Stimulated activated CD4-positive, alpha-beta T cell treated with anti-CD3 and anti-CD28 coated beads, TNF-alpha, amount 100 ng/mL, for 48 hours (primary cell): ENCODE results near the gene SLC38A1.
A peak's percentile ranks its signal among the peaks of the same experiment; 100 is the strongest.

Experiments
- DNase-seq, 3 donors: peaks; one replicate each; pipeline ENCODE4 v3.0.0-alpha.2; 2020; ENCODE audit warnings: low read depth in 3 of 3

SLC38A1 gene

GRCh38 chr12:46230983-46231382, 37.9 kb downstream of the SLC38A1 start:
- DNase-seq, result no peak

- DNase-seq, result no peak
These were observed 38.5 kb downstream of the SLC38A1 start for GRCh38 chr12:46230306-46230705.

- DNase-seq, result no peak
These were observed 41.2 kb downstream of the SLC38A1 start for GRCh38 chr12:46227616-46228015.

- no peak for DNase-seq
These were observed 44.5 kb downstream of the SLC38A1 start for GRCh38 chr12:46224386-46224785.

- DNase-seq, result no peak
These were observed 45.8 kb downstream of the SLC38A1 start for GRCh38 chr12:46223047-46223446.

GRCh38 chr12:46222636-46223035, 46.2 kb downstream of the SLC38A1 start:
- DNase-seq, result no peak

GRCh38 chr12:46221255-46222128, 47.4 kb downstream of the SLC38A1 start:
- DNase-seq, result no peak

- peak in 2 of 3 donors; percentile 49 to 51 for DNase-seq
These were observed 48.8 kb downstream of the SLC38A1 start for GRCh38 chr12:46219877-46220655.

- no peak for DNase-seq
These were observed 49.5 kb downstream of the SLC38A1 start for GRCh38 chr12:46219132-46219876.

GRCh38 chr12:46218322-46219095, 50.3 kb downstream of the SLC38A1 start:
- no peak for DNase-seq

- no peak for DNase-seq
These were observed 51.1 kb downstream of the SLC38A1 start for GRCh38 chr12:46217541-46218321.

- DNase-seq, result peak; percentile 64 to 81 (median 64)
These were observed 54.0 kb downstream of the SLC38A1 start for GRCh38 chr12:46214668-46215436.

GRCh38 chr12:46212108-46212982, 56.5 kb downstream of the SLC38A1 start:
- no peak for DNase-seq

GRCh38 chr12:46210873-46211439, 57.9 kb downstream of the SLC38A1 start:
- no peak for DNase-seq

GRCh38 chr12:46209914-46210872, 58.6 kb downstream of the SLC38A1 start:
- DNase-seq, result peak; percentile 53 to 73 (median 62)

- no peak for DNase-seq
These were observed 59.7 kb downstream of the SLC38A1 start for GRCh38 chr12:46209170-46209569.

GRCh38 chr12:46208370-46208769, 60.5 kb downstream of the SLC38A1 start:
- no peak for DNase-seq
